Kidney capillary endothelial cell (primary cell): ENCODE data around the gene RNF38.

Experiments
- DNase-seq: peaks from one replicate; pipeline ENCODE4 v3.0.0-alpha.2; 2018; ENCODE audit warnings: low spot score

RNF38 gene

GRCh38 chr9:36292641-36293040, 107.4 kb downstream of the RNF38 start:
- DNase-seq = no peak

GRCh38 chr9:36290996-36291395, 109.1 kb downstream of the RNF38 start:
- no peak for DNase-seq

GRCh38 chr9:36289836-36290435, 110.1 kb downstream of the RNF38 start:
- DNase-seq = no peak

GRCh38 chr9:36288070-36288469, 112.0 kb downstream of the RNF38 start:
- no peak for DNase-seq
